LNCaP clone FGC (cell line): ENCODE results near the gene MKLN1.

Experiments
- DNase-seq: peaks from one replicate; pipeline ENCODE4 v3.0.0-alpha.2; 2011; ENCODE audit warnings: low read depth
- H3K4me3 ChIP-seq: 2 replicates; pipeline ENCODE4 v1.5.1; 2011; ENCODE audit warnings: mild to moderate bottlenecking, low read depth, low read length, control low read depth
- CTCF ChIP-seq: IDR thresholded peaks from 2 replicates; pipeline ENCODE4 v1.5.1; 2012; ENCODE audit warnings: mild to moderate bottlenecking; ENCODE audit not compliant: control insufficient read depth, insufficient read depth; ENCODE audit errors: extremely low read depth

The MKLN1 gene

GRCh38 chr7:131546126-131546525, 218.4 kb downstream of the MKLN1 start:
- no peak for TF ChIP-seq CTCF
- DNase-seq, result no peak
- H3K4me3 ChIP-seq, result no peak overlapping the region
